IPS-NIHi11 (cell line): Measurements from ENCODE around the gene NUPR1.
"Not testable (repeated sequence)": the region's sequence is repeated elsewhere in the genome, so short reads cannot be mapped to it uniquely, and the experiment has no call there.

ENCODE experiments used
- DNase-seq: peaks from one replicate; pipeline ENCODE4 v3.0.0; 2012; ENCODE audit warnings: mixed read lengths, low spot score

Gene NUPR1

DNA sequence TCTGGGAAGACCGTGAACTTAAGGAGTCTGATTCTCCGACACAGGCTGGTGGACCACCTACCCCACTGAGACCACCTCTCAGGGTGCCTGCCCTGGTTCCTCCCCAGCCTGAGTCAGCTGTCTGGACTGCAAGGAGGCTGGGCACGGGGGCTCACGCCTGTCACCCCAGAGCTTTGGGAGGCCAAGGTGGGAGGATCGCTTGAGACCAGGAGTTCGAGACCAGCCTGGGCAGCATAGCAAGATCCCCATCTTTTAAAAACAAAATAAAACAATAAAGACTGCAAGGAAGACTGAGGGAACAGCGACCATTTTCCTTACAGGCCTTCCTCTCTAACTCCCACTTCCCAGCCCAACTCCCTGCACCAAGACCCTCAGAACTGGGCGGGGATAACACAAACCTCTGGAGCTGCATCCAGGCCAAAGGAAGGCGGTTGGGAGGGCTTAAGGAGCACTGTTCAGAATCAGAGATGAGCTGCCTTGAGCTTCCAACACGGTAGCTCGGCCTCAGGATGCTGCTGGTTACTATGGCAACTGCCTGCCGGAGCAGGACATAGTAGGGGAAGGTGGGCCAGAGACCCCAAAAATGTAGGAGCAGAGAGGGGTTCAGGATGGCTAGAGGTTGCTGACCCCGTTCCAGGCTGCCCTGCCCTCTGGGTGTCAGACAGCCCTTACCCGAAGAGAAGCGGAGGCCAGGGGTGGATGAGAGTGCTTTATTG, 40.0 kb downstream of the NUPR1 start:
- DNase-seq: no peak

GRCh38 chr16:28497861-28498599, 40.7 kb downstream of the NUPR1 start:
- DNase-seq: no peak

GRCh38 chr16:28497386-28497785, 41.4 kb downstream of the NUPR1 start:
- DNase-seq: no peak

GRCh38 chr16:28496844-28497243, 41.9 kb downstream of the NUPR1 start:
- DNase-seq: no peak

GRCh38 chr16:28495795-28496749, 42.7 kb downstream of the NUPR1 start:
- DNase-seq: no peak

DNA sequence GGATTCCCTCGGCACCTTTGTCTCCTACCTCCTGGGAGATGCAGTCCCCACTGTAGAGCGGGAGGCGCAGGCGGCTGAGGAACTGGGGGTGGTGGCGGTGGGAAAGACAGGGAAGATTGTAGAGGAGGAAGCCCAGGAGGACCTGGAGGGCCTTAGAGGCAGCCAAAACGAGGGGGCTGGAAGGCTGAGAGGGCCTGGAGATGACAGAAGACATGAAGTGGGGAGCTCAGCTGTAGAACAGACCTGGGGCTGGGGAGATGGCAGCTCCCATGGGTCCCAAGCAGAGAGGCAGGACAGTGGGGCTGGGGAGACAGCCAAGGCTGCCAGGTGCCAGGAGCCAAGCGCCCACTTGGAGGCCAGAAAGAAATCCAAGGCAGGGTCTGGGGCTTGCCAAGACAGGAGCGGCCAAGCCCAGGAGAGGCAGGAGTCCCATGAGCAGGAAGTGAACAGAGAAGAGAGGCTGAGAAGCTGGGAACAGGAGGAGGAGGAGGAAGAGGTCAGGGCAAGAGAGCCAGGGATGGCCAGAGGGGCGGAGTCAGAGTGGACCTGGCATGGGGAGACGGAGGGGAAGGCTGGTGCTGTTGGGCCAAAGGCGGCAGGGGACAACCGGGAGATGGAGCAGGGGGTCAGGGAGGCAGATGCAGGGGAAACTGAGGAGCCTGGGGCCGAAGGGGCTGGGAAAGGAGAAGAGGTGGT, 43.5 kb downstream of the NUPR1 start:
- DNase-seq: no peak

- no peak for DNase-seq
Measured at GRCh38 chr16:28494121-28494851, 44.5 kb downstream of the NUPR1 start, which contains the start of gene APOBR. APOBR (plus strand) TSS chr16:28494643; CDS start chr16:28494682, 39 bp downstream.

- no peak for DNase-seq
Measured at GRCh38 chr16:28492511-28492910, 46.3 kb downstream of the NUPR1 start.

DNA sequence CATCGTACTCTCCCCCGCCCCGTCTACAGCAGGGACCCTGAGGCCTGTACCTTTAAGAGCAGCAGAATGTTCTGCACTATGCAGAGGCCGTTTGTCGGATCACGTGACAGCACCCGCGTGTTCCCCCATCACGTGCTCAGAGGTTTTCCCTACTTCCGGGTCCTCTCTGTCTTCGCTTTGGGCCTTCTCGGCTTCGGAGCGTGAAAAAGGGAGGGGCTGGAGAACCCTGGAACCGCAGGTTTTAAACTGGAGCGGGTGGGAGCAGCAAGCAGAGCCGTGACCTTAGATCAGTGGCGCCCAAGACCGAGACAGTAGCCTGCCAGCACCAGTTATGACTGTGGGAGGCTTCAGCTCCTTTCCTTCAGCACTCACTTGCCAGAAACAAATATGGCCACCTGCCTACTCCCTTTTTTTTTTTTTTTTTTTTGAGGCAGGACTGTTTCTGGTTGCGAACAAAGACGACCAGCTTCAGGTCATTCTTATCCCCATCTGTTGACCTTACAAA, 46.8 kb downstream of the NUPR1 start, which contains the start of gene CLN3:
TSS of gene CLN3 (minus strand) at position 105 of the 505 bp plus-strand sequence. CDS start 315 bp downstream, outside the sequence.
- peak; percentile 95 for DNase-seq

GRCh38 chr16:28491230-28491969, 47.4 kb downstream of the NUPR1 start:
- DNase-seq: peak; percentile 67

DNA sequence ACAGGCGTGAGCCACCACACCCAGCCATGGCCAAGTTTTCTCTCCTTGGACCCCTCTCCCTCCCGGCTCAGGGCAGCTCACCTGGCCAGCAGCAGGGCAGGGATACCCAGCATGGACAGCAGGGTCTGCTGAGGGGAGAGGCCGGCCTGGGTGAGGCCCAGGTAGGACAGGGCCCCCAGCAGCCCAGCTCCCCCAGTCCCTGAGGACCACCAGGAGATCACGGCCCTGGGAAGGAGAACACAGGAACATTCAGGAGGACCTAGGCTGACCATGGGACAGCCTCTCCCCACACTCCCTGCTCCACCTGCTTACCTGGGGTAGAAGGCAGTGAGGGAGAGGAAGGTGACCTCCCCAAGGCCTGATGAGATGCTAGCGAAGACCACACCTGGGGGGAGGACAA, 52.5 kb downstream of the NUPR1 start:
- DNase-seq: no peak

DNA sequence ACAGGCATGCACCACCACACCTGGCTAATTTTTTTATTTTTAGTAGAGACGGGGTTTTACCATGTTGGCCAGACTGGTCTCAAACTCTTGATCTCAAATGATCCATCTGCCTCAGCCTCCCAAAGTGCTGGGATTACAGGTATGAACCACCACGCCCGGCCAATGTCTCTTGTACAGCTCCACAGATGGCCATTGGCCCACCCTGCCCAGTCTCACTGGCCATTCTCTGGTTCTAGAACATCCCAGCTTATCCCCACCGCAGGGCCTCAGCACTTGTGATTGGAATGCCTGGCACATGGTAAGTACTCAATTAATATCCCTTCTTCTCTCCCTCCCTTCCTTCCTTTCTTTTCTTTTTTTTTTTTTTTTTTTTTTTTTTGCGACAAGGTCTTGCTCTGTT, 55.4 kb downstream of the NUPR1 start:
- DNase-seq: not testable (repeated sequence)
